RWPE1 (cell line): ENCODE data around the gene GLI3.

Source experiments
- CTCF ChIA-PET: fragments of 350-600 bp; sonication (Branson Sonifier 250); formaldehyde crosslinking; extraction: SDS; loops from one replicate; lab custom pipeline; 2021; lab: Yijun Ruan, JAX
- POLR2A ChIA-PET: fragments of 400-600 bp; formaldehyde crosslinking; extraction: SDS; loops from one replicate; lab custom pipeline; 2020; ENCODE audit warnings: antibody characterized with exemption; ENCODE audit not compliant: low non-redundant PET; lab: Yijun Ruan, JAX
- DNase-seq: peaks from one replicate; pipeline ENCODE4 v3.0.0; 2012; ENCODE audit warnings: low spot score
- H3K27ac ChIP-seq: fragments of 450-650 bp; 2 replicates; pipeline ENCODE4 v1.5.1; 2017
- TF ChIP-seq, protein P1 (sequence below): fragments of 450-650 bp; conservative IDR thresholded peaks from 2 replicates; pipeline ENCODE4 v1.5.1; 2017; ENCODE audit warnings: low read depth, mild to moderate bottlenecking

Gene GLI3

DNA sequence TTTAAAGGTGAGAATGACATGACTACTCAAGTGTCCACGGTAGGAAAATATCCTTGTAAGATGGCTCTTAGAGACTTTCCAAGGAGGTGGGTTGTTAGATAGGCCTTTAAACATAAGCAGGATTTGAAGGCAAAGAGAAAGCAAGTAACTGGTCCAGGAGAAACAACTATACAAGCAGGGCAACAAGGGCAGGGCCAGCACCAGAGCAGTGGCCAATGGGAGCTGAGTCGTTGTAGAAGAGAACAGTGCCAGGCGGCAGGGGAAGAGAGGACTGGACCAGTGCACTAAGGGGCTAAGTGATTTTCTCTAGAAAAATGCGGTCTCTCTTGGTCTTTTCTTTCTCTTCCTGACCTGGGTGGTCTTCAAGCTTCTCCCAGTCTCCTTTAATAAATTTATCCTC lies 94.9 kb downstream of the GLI3 start:
- no peak overlapping the region for H3K27ac ChIP-seq
- no peak for DNase-seq
- CTCF ChIA-PET, result no interaction called here
- POLR2A ChIA-PET, result no interaction called here
- TF ChIP-seq, protein P1, sequence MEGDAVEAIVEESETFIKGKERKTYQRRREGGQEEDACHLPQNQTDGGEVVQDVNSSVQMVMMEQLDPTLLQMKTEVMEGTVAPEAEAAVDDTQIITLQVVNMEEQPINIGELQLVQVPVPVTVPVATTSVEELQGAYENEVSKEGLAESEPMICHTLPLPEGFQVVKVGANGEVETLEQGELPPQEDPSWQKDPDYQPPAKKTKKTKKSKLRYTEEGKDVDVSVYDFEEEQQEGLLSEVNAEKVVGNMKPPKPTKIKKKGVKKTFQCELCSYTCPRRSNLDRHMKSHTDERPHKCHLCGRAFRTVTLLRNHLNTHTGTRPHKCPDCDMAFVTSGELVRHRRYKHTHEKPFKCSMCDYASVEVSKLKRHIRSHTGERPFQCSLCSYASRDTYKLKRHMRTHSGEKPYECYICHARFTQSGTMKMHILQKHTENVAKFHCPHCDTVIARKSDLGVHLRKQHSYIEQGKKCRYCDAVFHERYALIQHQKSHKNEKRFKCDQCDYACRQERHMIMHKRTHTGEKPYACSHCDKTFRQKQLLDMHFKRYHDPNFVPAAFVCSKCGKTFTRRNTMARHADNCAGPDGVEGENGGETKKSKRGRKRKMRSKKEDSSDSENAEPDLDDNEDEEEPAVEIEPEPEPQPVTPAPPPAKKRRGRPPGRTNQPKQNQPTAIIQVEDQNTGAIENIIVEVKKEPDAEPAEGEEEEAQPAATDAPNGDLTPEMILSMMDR, result no peak

DNA sequence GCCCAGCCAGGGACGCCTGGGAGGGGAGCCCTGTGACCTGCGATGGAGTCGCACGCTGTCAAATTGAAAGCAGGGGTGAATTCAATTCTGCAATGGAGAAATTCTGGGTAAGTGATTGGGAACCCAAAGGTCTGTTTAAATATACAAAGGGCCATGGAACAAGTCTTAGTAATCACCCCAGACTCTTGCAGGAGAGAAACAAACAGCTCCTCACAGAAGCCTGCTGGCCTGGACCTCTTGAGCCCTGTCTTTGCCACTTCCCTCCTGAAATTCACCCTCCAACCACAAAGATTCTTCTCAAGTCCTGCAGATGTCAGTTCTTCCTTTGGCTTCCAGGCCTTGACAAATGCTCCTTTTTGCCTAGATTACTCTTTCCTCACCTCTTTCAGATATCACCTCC lies 97.3 kb downstream of the GLI3 start:
- ChIA-PET POLR2A (no interaction called here), CTCF (no interaction called here)
- TF ChIP-seq, protein P1, result no peak
- no peak for DNase-seq
- no peak overlapping the region for H3K27ac ChIP-seq

- no peak overlapping the region for H3K27ac ChIP-seq
- ChIA-PET POLR2A (no interaction called here), CTCF (no interaction called here)
Measured at GRCh38 chr7:42138691-42139090, 98.3 kb downstream of the GLI3 start.

DNA sequence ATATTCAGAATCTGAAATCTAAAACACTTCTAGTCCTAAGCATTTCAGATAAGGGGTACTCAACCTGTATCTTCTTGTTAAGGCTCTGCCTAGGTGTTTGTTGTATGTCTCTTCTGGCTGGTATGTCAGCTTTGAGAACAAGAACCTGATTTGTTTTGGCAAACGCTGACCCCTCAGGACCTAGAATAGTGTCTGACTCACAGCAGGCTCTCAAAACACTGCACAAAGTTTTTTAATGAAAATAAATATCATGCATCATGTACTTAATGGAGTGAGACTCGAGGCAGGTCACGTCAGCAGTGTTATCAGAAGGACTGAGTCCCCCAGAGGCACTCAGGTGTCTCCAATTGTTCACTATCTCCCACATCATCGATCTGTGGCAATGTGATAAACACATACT lies 99.1 kb downstream of the GLI3 start:
- no peak for DNase-seq
- CTCF ChIA-PET, result interaction anchor here (0.5 to 0.7 kb wide), 2 partner anchors 22 to 1317 kb away, joined by 3 to 4 read pairs; no protein-coding TSS in a partner anchor
- TF ChIP-seq, protein P1, result no peak
- POLR2A ChIA-PET, result no interaction called here
- H3K27ac ChIP-seq, result no peak overlapping the region

More at GRCh38 chr7:42138691-42139090, 98.3 kb downstream of the GLI3 start:
- no peak for DNase-seq
- TF ChIP-seq, protein P1, result no peak

- TF ChIP-seq, protein P1, result no peak
- no peak overlapping the region for H3K27ac ChIP-seq
- ChIA-PET CTCF (interaction anchor here (0.7 kb wide), 1 partner anchor 21 kb away, joined by 3 read pairs; no protein-coding TSS in a partner anchor), POLR2A (no interaction called here)
- DNase-seq, result no peak
Measured at GRCh38 chr7:42137431-42137830, 99.6 kb downstream of the GLI3 start.

GRCh38 chr7:42135728-42136127 lies 101.3 kb downstream of the GLI3 start:
- TF ChIP-seq, protein P1, result no peak
- ChIA-PET POLR2A (no interaction called here), CTCF (no interaction called here)
- DNase-seq, result no peak
- H3K27ac ChIP-seq, result no peak overlapping the region
